Measurements from ENCODE around the gene ASCC2. TPM values are rescaled to one million over a fixed set of nuclear protein-coding genes. Genes with fewer than 3 reads are reported as not detected.

Gene ASCC2
- total and polyA plus RNA-seq, 12 donors, result 26.6 to 87.0 (median 33.5) TPM

GRCh38 chr22:29872144-29872893 is 34.2 kb upstream of the ASCC2 start:
- ATAC-seq, result peak; percentile 38 to 92 (median 86)
- WGBS, 2 donors, result 76 to 85% methylated on average over 3 of the region's 3 CpGs
- no peak overlapping the region for H3K4me3 ChIP-seq

DNA sequence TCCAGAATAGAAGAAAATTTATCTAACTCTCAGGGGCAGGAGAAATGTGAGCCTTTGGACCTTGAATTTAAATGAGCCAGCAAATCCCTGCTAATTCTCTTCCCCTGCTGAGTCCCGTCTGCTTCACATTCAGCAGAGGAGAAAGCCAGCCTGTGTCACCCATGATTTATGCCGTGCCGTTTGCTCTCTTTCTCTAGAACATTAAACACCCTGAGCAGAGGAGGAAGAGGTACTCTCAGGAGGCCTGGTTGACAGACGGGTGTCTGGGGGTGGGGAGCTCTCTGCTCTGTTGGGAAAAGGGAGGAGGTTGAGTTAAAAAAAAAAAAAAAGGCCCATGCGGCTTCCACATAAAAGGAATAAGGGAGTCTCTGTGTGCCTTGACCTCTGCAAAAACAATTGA is 33.6 kb upstream of the ASCC2 start:
- DNase-seq, result no peak
- no peaks in the 10 kb centered on the region for H3K9me3 ChIP-seq
- H3K36me3 ChIP-seq, result no peaks in the 10 kb centered on the region
- peaks cover 0 to 27% (median 16%) of the 10 kb centered on the region in 9 donors for H3K4me1 ChIP-seq
- H3K27me3 ChIP-seq, result no peaks in the 10 kb centered on the region
- no peak overlapping the region for H3K4me3 ChIP-seq
- no peak for TF ChIP-seq CTCF (IDR thresholded peaks at IDR 0.05)
- WGBS, 2 donors, result 45 to 69% methylated on average over 5 of the region's 5 CpGs
- intact Hi-C loops (cut with DNase I), result no loop called here
- H3K27ac ChIP-seq, result peak overlapping the region in 6 of 10 donors; percentile 50 to 64 (median 56)
- peak in 3 of 8 donors; percentile 27 to 43 (median 32) for ATAC-seq

More at GRCh38 chr22:29872144-29872893, 34.2 kb upstream of the ASCC2 start:
- DNase-seq, result no peak
- peaks cover 0 to 27% (median 16%) of the 10 kb centered on the region in 9 donors for H3K4me1 ChIP-seq
- intact Hi-C loops (cut with DNase I), result no loop called here
- no peaks in the 10 kb centered on the region for H3K9me3 ChIP-seq
- no peaks in the 10 kb centered on the region for H3K27me3 ChIP-seq
- TF ChIP-seq CTCF (IDR thresholded peaks at IDR 0.05), result no peak
- no peaks in the 10 kb centered on the region for H3K36me3 ChIP-seq
- peak overlapping the region in 8 of 10 donors; percentile 35 to 74 (median 56) for H3K27ac ChIP-seq

DNA sequence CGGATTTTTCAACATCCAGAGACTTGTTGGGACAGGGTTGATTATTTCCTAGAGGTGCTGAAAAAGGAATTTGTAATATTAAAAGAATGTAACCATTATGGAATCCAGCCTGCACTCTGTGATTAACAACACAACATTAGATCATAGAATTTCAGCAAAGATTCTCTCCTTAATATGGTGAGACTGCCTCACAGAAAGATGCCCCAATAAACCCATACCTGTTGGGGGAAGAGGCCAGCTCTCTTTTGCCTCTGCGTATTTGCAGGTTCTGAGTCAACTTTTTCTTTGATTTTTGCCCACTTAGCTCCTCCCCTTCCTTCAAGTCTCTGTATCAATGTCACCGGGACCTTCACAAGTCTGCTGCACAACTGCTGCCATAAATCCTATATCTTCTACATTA is 32.5 kb upstream of the ASCC2 start:
- DNase-seq (no peak), ATAC-seq (no peak)
- Histone ChIP-seq H3K4me1 (peaks cover 0 to 27% (median 16%) of the 10 kb centered on the region in 9 donors), H3K27me3 (no peaks in the 10 kb centered on the region), H3K36me3 (no peaks in the 10 kb centered on the region), H3K4me3 (no peak overlapping the region), H3K27ac (no peak overlapping the region), H3K9me3 (no peaks in the 10 kb centered on the region)
- no peak for TF ChIP-seq CTCF (IDR thresholded peaks at IDR 0.05)
- WGBS, 2 donors, result 60 to 63% methylated on average over 3 of the region's 3 CpGs
- intact Hi-C loops (cut with DNase I), result no loop called here

DNA sequence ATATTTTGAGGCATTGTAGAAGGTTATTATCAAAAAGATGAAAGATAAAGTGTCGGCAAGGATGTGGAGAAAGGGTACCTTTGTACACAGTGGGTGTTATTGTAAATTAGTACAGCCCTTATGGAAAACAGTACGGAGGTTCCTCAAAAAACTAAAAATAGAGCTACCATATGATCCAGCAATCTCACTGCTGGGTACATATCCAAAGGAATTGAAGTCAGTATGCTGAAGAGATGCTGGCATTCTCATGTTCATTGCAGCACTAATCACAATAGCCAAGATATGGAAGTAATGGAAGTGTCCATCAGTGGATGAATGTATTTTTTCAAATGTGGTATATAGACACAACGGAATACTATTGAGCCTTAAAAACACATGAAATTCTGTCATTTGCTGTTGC is 29.8 kb upstream of the ASCC2 start:
- Histone ChIP-seq H3K9me3 (no peaks in the 10 kb centered on the region), H3K4me3 (no peak overlapping the region), H3K27me3 (no peaks in the 10 kb centered on the region), H3K27ac (peak overlapping the region in 1 of 10 donors; percentile 10), H3K4me1 (peaks cover 0 to 23% (median 14%) of the 10 kb centered on the region in 9 donors), H3K36me3 (no peaks in the 10 kb centered on the region)
- TF ChIP-seq CTCF (IDR thresholded peaks at IDR 0.05), result no peak
- 54 to 55% methylated on average over 3 of the region's 3 CpGs for WGBS, 2 donors
- DNase-seq (no peak), ATAC-seq (peak in 1 of 8 donors; percentile 34)
- intact Hi-C loops (cut with DNase I), result loop anchor here in 1 of 10 donors (10.0 kb wide), 1 partner anchor 137 kb away; no protein-coding TSS in a partner anchor

All from heart right ventricle (tissue), 16 donors.